Posterior cingulate gyrus (tissue), 11 donors: ENCODE results near the gene GSG1L.
"Not testable (repeated sequence)": the region's sequence is repeated elsewhere in the genome, so short reads cannot be mapped to it uniquely, and the experiment has no call there.

Experiments used
- DNase-seq, 10 donors: peaks; one replicate each; pipeline versions ENCODE4 v3.0.0 to v3.0.0-alpha.2; 2020 to 2021; ENCODE audit warnings: mixed read lengths in 3 of 10
- intact Hi-C: fragments of 100-400 bp; cut with DNase I; formaldehyde crosslinking; loops from one replicate; pipeline ENCODE4 v1.15.1; 2023

Gene GSG1L

GRCh38 chr16:27960619-27961295, 102.8 kb downstream of the GSG1L start:
- DNase-seq, result peak in 2 of 10 donors; percentile 35 to 72
- intact Hi-C loops, result no loop called here

DNA sequence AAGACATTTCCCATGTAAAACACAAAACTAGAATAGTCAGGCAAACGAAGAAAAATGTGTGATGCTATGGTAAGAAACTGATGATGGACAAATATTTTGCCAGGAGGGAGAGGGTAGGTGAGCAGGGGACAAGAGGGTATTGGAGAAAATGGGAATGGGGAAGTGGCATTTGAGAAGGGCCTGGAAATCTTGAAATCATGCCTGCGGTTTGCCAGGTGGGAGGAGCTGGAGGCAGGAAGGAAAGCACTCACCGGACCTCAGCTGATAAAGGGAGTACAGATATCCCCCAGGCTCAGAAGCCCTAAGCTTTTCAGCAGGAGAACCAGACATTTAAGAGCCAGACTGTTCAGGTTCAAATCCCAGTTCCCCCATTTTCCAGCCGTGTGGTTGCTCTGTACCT, 103.6 kb downstream of the GSG1L start:
- peak in 2 of 10 donors; percentile 17 to 29 for DNase-seq
- intact Hi-C loops, result no loop called here

DNA sequence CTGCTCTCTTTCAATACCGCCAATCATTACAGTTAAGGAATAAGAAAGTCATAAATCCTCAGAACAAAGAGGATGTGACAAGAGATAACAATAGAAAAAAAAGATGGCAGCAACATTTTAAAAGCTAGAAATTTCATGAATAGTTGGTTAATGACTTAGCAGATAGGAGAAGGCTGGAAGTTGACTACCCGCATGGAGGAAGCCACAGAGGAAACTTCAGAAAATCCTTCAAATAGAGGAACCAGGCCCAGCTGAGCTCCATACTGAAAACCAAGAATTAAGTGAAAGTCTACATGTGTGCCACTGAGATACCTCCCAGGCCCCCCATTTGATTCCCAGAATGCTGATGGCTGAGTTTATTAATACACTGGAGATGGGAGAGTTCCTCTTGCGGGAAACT, 109.3 kb downstream of the GSG1L start:
- intact Hi-C loops, result no loop called here
- DNase-seq, result peak in 1 of 10 donors; percentile 7

DNA sequence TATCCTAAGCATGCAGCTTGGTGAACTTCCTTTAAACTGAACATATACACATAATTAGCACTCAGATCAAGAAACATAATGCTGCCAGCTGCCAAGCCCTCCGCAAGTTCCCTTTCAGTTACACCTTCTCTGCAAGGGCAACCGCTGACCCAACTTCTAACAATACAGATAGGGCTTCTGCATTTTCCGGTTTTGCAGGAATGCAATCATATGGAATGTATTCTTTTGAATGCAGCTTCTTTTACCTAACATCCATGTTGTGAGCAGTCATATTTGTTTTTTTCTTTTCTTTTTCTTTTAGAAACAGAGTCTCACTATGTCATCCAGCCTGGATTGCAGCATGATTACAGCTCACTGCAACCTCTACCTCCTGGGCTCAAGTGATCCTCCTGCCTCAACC, 110.7 kb downstream of the GSG1L start:
- DNase-seq, result peak in 1 of 10 donors; percentile 2
- intact Hi-C loops, result no loop called here

GRCh38 chr16:27951489-27952120, 111.9 kb downstream of the GSG1L start:
- intact Hi-C loops, result no loop called here

GRCh38 chr16:27950206-27950887, 113.2 kb downstream of the GSG1L start:
- intact Hi-C loops, result no loop called here
- peak in 1 of 10 donors; percentile 22 for DNase-seq

More at GRCh38 chr16:27951489-27952120, 111.9 kb downstream of the GSG1L start:
- peak in 2 of 10 donors; percentile 44 to 79 for DNase-seq

- intact Hi-C loops, result no loop called here
- DNase-seq, result peak in 1 of 10 donors; percentile 13
Measured at GRCh38 chr16:27947696-27948095, 115.8 kb downstream of the GSG1L start.

- intact Hi-C loops, result no loop called here
Measured at GRCh38 chr16:27945233-27945973, 118.1 kb downstream of the GSG1L start.

GRCh38 chr16:27943766-27944165, 119.7 kb downstream of the GSG1L start:
- intact Hi-C loops, result no loop called here
- no peak for DNase-seq

More at GRCh38 chr16:27945233-27945973, 118.1 kb downstream of the GSG1L start:
- peak in 2 of 10 donors; percentile 66 to 75 for DNase-seq

DNA sequence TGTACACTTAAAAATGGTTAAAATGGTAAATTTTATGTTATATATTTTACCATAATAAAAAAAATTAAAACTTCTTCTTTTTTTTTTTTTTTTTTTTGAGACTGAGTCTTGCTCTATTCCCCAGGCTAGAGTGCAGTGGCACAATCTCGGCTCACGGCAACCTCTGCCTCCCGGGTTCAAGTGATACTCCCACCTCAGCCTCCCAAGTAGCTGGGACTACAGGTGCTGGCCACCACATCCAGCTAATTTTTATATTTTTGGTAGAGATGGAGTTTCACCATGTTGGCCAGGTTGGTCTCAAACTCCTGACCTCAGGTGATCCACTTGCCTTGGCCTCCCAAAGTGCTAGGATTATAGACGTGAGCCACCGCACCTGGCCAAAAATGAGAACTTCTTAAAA, 121.4 kb downstream of the GSG1L start:
- intact Hi-C loops, result not testable (repeated sequence)
- peak in 2 of 10 donors; percentile 28 to 79 for DNase-seq

DNA sequence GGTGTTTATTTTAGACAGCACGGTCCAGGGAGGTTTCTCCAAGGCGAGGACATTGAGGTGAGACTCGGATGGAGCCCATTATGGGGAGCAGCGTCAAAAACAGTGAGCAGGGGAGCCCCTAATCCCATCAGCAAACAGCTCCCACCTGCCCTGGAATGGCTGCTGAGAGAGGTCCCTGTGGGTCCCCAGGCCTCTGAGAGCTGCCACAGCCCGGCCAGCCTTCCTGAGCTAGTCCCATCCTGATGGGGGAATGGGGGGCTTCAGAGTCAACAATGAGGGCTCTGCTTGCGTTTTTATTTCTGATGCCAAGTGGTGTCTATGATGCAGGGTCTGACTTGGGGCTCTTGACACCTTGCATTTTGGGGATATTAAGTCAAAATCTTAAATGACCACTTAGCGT, 128.4 kb downstream of the GSG1L start:
- peak in 1 of 10 donors; percentile 15 for DNase-seq
- intact Hi-C loops, result no loop called here

GRCh38 chr16:27932542-27933135, 130.9 kb downstream of the GSG1L start:
- peak in 1 of 10 donors; percentile 53 for DNase-seq

DNA sequence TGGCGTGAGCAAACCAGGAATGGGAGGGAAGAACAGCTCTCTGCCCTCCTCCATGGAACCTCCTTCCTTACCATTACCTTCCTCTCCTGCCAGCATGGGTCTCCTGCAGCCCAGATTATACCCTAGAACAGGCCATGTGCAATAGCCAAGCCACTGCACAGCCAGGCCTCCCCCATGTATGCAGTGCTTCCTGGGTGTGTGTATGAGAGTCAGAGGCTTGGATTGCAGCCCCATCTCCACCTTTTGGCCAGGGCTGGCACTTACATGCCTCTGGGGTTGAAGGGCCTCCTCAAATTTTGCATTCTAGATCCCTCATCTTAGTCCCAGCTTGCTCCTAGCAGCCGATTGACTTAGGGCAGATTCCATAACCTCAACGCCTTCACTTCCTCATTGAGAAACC, 133.7 kb downstream of the GSG1L start:
- intact Hi-C loops, result no loop called here
- DNase-seq, result no peak

More at GRCh38 chr16:27932542-27933135, 130.9 kb downstream of the GSG1L start:
- intact Hi-C loops, result no loop called here

- intact Hi-C loops, result no loop called here
- peak in 1 of 10 donors; percentile 22 for DNase-seq
Measured at GRCh38 chr16:27928542-27928941, 135.0 kb downstream of the GSG1L start.

DNA sequence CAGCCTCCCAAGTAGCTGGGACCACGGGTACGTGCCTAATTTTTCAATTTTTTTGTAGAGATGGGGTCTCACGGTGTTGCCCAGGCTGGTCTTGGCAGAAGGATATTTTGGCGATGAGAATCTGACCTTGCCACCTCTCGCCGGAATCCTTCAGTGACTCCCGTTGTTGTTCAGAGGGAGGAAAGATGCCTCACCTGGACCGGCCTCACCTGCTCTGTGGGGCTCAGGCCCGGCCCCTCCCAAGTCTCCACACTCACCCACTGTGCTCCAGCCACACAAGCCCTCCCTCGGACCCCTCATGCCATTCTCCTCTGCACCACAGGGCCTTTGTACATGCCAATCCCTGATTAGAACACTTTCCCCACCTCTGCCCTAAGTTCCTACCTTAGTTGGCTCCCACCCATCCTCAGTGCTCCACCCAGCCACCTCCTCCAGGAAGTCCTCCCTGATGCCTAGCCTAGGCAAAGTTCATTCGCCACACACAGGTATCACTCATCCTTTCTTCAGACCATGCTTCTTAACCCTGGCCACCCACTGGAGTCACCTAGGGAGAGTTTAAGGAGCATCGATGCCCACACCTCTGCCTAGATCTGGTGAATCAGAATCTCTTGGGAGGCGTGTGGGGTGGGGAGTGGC, 136.1 kb downstream of the GSG1L start:
- DNase-seq, result peak in 1 of 10 donors; percentile 55
- intact Hi-C loops, result no loop called here

GRCh38 chr16:27925612-27926011, 137.9 kb downstream of the GSG1L start:
- DNase-seq, result peak in 1 of 10 donors; percentile 59
- intact Hi-C loops, result no loop called here

- DNase-seq, result peak in 1 of 10 donors; percentile 8
Measured at GRCh38 chr16:27924411-27925118, 138.9 kb downstream of the GSG1L start.

DNA sequence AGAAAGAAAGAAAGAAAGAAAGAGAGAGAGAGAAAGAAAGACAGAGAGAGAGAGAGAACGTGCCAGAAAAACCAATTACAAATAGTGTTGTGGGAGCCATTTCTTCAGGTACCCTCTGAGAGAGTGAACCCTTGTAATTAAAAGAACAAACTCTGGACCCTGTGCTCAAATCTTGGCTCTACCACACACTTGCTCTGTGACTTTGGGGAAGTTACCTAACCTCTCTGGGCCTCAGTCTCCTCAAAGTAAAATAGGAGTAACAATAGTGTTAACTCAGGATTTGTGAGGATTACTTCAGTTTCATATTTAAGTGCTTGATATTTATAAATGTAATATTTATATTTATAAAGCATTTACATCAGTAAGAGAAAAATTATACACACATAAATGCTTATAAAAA, 139.8 kb downstream of the GSG1L start:
- intact Hi-C loops, result no loop called here
- DNase-seq, result no peak

More at GRCh38 chr16:27924411-27925118, 138.9 kb downstream of the GSG1L start:
- intact Hi-C loops, result no loop called here

DNA sequence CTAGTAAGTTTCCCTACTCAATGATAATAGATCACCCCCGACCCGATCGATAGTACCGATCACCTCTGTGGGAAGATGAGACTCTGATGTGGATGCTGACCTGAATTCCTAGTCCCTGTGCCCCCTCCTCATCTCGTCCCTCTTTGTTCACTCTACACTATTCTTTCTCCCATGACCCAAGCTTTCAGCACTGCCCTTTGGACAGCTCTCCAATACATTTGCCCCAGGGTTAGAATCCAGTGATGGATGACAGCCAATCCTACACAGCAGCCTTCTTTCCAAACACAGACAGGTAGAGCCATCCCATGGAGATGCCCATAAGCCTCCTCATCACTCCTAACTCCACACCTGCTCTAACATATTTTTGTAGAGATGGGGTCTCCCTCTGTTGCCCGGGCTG, 141.1 kb downstream of the GSG1L start:
- intact Hi-C loops, result no loop called here
- DNase-seq, result no peak
